Fibroblast of gingiva (primary cell): ENCODE results near the gene CAT.
"Not testable (repeated sequence)": the region's sequence is repeated elsewhere in the genome, so short reads cannot be mapped to it uniquely, and the experiment has no call there.

ENCODE experiments used
- DNase-seq: peaks from one replicate; pipeline ENCODE4 v3.0.0-alpha.2; 2011; ENCODE audit warnings: low read depth

Gene CAT

DNA sequence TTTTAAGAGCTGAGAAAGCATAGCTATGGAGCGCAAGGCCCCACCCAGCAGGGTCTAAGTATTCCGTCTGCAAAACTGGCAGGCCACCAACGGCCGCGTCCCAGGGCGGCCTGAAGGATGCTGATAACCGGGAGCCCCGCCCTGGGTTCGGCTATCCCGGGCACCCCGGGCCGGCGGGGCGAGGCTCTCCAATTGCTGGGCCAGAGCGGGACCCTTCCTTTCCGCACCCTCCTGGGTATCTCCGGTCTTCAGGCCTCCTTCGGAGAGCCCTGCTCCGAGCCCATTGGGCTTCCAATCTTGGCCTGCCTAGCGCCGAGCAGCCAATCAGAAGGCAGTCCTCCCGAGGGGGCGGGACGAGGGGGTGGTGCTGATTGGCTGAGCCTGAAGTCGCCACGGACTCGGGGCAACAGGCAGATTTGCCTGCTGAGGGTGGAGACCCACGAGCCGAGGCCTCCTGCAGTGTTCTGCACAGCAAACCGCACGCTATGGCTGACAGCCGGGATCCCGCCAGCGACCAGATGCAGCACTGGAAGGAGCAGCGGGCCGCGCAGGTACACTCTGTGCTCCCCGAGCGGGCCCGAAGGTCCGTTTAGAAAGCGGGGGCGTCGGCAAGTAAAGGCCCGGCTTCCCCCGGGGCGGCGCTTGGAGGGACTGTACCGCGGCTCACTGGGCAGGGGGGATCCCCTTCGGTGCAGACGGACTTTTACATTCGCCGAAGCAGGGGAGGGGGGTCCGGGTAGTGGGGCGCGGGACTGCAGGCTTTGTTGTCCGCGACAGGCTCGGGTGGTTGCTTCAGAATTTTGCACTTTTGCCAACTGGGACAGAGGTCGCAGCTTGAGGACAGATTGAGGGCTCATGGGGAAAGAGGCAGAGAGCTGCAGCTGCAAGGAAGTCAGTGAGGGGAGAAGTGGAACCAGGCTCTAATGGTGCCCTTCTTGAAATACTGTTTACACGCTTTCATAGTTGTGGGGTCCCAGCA lies at the start of gene CAT:
TSS of gene CAT (plus strand) at position 406 of the 979 bp plus-strand sequence. CDS start at position 486, 80 bp downstream.
- DNase-seq = peak; percentile 98

DNA sequence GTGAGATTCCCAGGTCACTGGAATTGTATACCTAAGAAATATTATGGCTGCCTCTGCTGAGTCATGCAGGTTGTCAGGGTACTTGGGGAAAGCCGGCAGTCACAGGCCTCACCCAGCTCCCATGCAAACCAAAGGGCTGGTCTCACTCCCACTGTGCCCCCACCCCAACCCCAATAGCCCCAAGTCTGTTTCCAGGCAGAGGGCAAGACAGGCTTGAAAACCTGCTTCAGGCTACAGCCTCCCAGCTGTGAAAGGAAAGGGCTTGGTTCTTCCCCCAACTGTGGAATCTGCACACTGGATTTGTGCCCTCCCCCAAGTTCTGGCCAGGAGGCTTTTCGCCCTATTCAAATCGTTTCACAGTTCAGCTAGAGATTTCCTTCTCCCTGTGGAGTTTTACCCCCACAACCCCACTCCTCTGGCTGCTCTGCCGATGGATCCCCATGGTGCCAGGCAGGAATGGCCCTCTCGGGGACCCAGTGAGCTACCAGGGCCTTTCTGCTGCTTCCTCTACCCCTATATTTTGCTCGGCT lies 43.9 kb upstream of the CAT start:
- DNase-seq = no peak

DNA sequence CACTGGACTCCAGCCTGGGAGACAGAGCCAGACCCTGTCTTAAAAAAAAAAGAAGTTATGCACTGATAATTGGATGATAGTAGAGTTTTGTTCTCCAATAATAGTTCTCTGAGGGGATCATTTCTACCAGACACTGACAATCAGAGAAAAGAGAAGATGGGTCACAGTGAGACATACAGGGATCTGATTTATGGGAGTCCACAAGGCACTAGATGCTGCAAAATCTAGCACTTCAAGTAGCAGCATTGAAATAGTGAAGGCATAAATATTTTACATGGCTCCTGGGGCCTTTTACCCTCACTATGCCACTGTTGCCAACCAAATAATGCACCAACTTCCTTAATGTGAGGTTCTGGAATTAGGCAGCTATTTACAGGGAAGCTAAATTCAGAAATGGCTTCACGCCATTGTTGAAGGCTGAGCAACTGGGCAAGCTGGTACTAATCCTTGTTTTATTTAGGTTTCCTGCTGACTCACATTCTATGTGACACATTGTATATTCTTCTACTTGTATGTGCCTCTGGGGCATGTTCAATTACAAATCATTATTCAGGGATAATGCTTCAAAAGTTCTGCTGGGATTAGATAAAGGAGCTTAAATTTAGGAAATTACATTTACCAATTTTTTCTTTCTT lies 42.7 kb upstream of the CAT start:
- peak; percentile 72 for DNase-seq

DNA sequence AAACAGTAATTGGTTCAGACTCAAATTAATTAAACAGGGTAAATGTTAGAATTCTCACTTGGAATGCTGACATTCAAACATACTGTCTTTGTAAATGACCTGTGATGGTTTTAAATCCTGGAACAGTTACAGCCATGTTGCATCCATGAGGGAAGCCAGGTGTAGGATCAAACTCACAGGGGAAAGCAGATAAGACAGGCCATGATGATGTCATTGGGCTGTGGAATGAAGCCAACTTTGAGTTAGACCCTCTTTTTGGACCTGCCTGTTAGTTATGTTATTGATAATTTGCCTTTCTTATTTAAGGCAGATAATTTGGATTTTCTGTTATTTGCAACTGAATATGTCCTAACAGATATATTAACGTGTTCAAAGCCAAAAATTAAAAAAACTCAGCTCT lies 41.6 kb upstream of the CAT start:
- DNase-seq = no peak

DNA sequence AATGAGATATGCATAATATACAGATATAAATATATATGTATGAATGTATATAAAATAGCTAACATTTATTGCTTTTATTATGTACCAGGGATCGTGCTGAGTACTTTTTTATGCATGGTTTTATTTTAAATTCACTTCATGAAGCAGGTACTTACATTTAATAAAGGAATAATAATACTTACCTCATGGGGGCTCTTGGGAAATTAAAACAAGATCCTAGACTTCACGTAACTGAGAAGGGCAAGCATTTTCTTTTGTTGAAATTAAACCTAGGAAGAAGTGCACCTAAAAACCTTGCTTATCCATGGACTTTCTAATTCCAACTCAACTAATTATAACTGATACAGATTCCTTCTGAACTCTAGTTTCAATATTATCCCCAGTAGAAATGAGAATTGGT lies 40.9 kb upstream of the CAT start:
- no peak for DNase-seq

DNA sequence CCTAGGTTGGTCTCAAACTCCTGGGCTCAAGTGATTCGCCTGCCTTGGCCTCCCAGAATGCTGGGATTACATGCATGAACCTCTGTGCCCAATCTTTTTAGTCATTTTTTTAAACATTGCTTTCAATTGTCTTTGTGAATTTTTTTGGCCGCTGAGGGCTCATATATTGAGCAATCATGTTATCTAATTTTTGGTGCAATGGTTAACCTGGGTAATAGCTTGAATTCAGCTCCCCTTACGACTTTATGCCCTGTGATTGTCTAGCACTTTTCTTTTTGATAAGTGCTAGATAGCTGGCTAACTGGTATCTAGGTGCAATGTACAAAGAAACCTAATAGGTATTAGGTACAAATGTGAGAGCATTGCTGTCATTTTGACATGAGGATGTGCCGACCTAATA lies 35.3 kb upstream of the CAT start:
- DNase-seq = no peak

DNA sequence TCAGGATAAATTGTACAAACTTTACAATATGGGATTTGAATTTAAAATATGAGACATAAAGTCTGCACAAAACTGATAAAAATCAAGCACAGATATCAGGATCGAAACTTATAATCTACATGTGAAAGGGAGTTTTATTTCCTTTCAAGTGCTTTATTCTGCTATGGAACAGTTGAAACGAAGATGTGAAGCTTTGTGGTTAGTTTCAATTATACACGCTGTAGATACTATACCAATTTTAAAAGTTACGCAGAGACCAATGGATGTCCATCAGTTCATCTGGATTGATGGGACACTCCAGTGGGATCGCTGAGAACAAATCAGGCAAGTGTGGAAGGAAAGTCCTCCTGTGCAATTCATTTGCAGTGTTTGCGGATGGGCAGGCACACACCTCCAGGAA lies 34.5 kb upstream of the CAT start:
- no peak for DNase-seq

DNA sequence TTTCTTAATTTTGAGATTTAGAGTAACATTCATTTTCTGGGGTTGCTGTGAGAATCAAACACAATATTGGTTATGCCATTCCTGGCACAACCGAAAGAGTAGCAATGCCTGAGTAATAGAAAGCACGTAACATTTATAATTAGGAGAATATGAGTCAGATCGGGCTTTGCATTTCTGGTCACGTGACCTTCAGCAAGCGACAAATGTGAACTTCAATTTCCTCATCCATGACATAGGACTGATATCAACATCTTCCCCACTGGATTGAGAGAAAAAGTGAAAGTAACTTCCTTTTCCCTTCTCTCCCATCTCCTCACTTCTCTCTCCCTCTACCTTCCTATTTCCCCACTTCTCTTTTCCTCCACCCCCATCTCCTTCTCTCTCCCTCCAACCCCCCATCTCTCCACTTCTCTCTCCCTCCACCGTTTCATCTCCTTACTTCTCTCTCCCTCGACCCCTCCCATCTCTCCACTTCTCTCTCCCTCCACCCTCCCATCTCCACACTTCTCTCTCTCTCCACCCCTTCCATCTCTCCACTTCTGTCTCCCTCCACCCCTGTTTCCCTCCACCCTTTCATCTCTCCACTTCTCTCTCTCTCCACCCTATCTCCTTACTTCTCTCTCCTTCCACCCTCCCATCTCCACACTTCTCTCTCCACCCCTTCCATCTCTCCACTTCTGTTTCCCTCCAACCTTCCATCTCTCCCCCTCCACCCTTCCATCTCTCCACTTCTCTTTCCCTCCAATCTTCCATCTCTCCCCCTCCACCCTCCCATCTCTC lies 33.5 kb upstream of the CAT start:
- peak; percentile 82 for DNase-seq

DNA sequence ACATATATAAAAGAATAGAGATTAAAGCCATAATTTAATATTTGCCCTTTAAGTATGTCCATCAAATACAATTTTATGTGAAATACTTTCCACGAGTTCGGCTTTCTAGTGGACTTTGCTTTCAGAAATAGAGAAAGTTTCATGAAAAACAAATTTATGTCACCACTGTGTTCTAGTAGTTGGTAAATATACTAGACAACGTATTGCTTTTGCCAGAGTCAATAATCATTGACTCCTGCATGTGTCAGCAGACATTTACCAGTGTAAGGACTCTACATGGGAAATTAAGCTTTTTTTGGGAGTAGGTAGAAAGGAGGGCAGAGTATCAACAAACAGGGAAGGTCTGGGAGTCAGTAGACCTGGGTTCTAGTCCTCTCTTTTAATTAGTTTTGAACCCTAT lies 32.3 kb upstream of the CAT start:
- DNase-seq = no peak

DNA sequence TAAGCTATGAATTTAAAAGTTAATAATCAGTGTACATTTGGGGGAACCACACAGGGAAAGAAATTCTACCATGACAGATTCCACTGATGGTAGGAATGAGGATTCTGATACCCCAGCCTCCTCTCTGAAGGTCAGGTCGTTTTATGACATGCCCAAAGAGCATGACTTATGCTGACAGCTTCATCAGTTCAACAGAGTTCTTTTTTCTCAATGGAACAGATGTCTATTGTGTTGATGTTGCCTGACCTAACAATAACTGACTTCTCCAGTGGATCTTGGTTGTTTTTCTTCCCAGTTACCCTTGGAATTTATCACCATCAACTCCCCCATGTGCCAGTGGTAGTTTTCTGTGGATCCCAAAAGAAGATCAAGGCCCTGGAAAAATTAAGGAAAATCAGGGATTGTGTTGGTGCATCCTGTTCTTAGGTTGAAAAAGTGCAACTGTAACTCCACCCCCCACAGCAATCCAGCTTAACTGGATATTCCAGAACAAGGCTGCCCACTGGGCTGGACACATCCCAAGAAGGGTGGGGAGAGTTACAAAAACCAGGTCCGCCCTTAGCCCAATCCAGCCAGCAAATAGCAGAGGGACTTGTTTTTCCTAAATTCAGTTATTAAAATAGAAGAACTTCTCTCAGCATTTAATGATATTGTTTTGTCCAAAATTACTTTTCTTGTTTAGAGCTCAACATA lies 31.5 kb upstream of the CAT start:
- DNase-seq = no peak

DNA sequence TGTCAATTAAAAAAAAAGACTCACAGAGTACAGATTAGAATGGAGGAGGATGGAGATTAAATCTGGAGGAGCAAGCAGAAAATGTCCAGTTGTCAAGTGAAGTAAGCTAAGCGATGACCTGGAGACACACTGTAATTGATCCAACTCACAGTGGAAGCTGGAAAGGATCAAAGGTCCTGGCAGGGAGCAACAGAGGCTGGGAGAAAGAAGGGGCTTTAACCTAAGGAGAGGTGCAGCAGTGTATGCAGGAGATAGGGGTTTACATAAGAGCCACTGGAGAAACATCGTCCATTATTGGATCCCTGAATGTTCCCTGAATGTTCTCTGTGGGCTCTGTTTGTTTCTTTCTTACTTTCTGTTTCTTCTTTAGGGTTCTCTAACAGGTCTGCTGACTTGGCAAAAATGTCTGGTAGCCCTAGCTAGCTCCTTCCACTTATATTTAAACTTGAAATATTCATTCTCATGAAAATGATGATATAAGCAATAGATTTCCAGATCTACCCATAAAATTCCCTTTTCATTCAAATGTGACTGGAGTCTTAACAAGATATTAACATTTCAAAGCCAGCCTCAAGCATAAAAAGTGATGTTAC lies 30.1 kb upstream of the CAT start:
- no peak for DNase-seq

DNA sequence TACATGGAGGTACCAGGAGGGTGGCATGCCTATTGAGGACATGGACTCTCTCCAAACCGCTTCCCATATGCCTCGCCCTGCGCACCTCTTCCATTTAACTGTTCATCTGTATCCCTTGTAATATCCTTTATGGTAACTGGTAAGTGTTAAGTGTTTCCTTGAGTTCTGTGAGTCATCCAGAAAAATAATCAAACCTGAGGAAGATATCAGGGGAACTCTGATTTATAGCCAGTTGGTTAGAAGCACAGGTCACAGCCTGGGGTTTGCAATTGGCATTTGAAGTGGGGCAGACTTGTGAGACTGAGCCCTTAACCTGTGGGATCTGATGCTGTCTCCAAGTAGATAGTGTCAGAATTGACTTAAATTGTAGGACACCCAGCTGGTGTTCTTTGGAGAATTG lies 27.6 kb upstream of the CAT start:
- DNase-seq = no peak

DNA sequence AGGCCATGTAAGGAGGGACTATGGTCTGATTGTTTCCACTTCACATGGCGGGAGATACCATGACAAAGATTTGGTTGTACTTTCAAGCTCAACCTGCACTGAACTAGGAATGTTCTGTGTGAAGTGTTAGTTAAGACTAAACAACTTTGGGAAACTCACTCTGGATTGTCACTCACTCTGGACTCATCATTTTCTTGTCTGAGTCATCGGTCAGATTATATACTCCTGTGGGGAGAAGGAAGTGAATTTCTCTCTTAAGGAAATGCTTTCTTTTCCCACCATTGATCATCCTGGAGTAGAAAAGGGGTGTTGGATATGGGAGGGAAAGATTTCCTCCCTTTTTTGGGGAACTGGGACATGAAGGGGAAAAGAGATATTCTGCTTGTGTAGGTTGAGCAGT lies 26.9 kb upstream of the CAT start:
- DNase-seq = no peak

DNA sequence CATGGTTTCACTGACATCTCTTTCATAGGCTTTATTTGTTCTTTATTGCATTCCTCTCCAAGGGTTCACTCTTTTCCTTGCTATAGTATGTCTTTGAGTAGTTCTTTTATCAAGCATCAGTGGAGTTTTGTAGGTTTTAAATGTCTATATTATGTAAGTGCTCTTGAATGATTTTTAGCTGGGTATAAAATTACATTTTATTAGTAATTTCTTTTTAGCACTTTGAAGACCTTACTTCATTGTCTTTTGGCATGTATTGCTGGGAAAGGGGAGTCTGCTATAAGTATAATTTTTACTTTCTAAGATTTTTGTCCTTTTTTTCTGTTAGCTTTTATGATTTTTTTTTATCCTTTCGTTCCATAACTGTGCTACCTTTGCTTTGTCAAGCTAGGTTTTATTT lies 25.5 kb upstream of the CAT start:
- DNase-seq = no peak

DNA sequence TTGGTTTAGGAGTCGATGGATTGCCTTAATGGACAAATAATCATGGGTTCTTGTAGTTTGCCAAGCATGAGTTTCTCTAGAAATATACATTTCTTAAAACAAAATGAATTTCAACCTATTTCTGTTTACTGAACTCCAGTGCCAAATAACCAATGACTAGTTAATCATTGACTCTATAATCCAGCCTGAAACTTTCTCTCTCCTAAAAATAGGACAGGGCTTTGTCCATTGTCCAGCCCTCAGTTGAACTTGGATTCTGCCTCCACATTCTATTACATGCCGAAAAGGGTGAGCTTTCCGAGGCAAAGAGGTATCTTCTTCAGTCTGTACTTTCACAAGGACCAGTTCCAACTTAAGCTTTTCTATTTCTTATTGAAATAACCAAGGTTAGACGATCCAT lies 23.2 kb upstream of the CAT start:
- no peak for DNase-seq

DNA sequence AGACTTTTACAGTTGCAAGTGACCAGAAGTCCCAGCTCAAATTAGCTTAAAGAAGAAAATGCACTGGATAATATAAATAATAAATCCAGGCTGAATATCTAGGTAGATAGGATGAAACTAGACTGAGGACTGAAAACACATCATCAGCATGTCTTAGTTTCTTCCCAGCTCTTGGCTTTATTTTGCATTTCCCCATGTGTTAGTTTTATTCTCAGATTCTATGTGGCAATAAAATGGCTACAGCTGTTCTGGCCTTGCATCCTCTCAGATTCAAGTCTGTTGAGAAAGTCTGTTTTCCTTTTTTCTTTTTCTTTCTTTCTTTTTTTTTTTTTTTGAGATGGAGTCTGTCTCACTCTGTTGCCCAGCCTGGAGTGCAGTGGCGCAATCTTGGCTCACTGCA lies 22.6 kb upstream of the CAT start:
- DNase-seq = peak; percentile 16

DNA sequence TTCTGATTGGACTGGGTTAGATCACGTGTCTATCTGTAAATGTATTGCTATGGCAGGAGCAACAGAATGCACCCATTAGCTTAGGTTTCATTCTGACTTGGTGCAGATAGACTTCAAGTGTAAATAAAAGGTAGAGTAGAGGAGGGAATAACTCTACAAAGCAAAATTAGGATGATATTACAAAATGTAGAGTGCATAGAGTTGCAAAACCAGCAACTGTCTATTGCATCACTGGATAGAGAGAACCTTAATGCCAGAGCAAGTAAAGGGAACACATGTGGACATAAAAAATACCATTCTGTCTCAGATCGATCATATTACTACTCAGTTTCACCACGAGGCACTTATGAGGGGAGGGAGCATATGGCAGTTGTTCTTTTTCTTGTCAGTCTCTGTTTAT lies 22.0 kb upstream of the CAT start:
- DNase-seq = peak; percentile 75

DNA sequence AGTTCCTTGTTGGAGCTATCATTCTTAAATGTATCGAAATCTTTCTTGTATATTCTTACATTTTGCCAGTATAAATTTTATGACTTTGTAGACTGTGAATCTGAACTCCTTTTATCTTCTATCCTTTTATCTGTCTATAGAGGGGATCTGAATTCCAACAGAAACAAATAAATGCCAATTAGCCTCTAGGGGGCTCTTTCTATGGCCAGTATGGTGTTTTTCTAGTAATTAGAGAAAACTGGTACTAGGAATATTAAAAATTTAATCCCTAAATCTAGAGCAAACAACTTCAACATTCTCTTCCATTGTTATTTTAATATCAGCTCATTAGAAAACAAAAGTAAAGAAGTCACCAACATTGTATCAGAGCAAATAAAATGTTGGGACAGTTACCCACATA lies 21.5 kb upstream of the CAT start:
- DNase-seq = no peak

DNA sequence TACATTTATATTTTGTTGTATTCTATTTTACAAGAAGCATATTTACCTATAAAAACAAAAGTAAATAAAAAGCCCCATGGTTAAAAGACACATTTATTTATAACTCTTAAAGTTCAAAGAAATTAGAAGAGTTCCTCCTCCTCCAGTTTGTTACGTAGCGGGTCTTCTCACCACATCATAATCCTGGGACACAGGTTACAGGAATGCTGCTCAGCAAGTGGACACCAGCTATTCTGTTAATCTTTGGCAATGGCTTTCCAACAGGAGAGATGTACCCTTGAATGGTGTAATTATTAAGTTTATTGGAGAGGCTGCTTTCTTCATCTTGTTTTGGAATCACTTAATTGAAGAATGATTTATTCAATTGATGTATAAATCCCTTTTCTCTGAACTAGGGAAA lies 19.6 kb upstream of the CAT start:
- DNase-seq = no peak

DNA sequence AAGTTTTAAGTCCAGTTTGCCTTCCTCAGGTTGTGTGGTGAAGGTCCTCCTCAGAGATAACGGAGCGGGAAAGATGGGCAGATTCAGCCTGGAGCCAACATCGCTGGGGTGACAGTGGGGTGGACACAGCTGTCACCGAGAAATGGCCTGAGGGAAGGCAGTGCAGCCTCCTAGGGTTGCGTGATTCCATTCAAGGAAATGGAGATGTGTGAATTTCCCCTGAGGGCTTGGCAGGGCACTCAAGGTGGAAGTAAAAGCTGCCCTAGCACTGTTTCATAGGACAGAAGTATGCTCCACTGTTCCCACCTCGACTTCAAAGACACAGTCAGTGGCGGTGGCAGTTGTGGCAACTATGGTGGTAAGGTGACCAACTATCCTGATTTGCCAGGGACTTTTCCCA lies 15.4 kb upstream of the CAT start:
- DNase-seq = no peak

DNA sequence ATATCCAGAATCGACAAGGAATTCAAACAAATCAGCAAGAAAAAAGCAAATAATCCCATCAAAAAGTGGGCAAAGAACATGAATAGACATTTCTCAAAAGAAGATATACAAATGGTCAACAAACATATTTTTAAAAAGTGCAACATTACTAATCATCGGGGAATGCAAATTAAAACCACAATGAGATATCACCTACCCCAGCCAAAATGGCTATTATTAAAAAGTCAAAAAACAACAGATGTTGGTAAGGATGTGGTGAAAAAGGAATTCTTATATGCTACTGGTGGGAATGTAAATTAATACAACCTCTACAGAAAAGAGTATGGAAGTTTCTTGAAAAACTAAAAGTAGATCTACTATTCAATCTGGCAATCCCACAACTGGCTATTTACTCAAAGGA lies 13.9 kb upstream of the CAT start:
- DNase-seq = not testable (repeated sequence)

DNA sequence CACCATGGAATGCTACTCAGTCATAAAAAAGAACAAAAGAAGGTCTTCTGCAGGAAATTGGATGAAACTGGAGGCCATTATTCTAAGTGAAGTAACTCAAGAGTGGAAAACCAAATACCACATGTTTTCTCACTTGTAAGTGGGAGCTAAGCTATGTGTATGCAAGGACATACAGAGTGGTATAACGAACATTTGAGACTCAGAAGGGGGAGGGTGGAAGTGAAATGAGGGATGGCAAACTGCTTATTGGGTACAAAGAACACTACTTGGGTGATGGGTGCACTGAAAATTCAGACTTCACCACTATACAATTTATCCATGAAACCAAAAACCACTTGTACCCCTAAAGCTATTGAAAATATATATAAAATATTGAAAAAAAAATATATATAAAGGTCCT lies 13.4 kb upstream of the CAT start:
- DNase-seq = no peak
